Stimulated activated naive CD8-positive, alpha-beta T cell treated with anti-CD3 and anti-CD28 coated beads, Interleukin-15, Interleukin-2, amounts not matched to agents 100 ng/mL and 50 ng/mL, for 24 hours (primary cell): ENCODE measurements around the gene LAMP1.

ENCODE experiments used
- H3K27ac Mint-ChIP-seq: one replicate; pipeline ENCODE4 v1.8.0; 2021; ENCODE audit warnings: mild to moderate bottlenecking, mixed read lengths
- H3K27me3 Mint-ChIP-seq: one replicate; pipeline ENCODE4 v1.8.0; 2021; ENCODE audit warnings: mixed read lengths
- H3K36me3 Mint-ChIP-seq: one replicate; pipeline ENCODE4 v1.8.0; 2021; ENCODE audit warnings: low read depth, mixed read lengths
- H3K4me1 Mint-ChIP-seq: one replicate; pipeline ENCODE4 v1.8.0; 2021; ENCODE audit warnings: low read depth, mixed read lengths
- H3K4me3 Mint-ChIP-seq: one replicate; pipeline ENCODE4 v1.8.0; 2021; ENCODE audit warnings: mild to moderate bottlenecking, mixed read lengths
- H3K9me3 Mint-ChIP-seq: one replicate; pipeline ENCODE4 v1.8.0; 2021; ENCODE audit warnings: mixed read lengths

The LAMP1 gene

DNA sequence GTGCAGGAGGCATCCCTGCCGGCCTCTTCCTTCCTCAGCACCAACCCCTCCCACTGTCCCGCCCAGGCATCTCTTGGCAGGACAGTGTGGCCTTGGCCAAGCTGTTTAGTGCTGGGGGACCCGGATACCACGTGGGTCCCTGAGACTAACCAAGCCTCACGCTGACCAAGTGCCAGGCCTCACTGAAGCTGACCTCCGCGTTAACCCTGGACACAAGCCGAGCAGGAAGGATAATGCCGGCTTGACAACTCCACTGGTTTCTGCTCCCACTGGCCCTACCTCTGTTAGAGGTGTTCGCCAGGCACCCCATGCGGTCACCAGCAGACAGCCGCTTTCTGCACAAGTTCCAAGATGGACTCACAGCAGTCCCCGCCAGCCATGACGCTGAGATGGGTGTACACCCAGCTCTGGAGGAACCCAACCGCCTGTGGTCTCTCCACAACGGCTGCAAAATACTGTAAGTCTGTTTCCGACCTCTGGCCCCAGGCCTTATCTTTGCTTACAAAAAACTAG is 54.5 kb downstream of the LAMP1 start:
- Mint-ChIP-seq H3K27ac (no peak overlapping the region), H3K4me1 (no peaks in the 10 kb centered on the region), H3K9me3 (no peaks in the 10 kb centered on the region), H3K27me3 (peaks cover 5% of the 10 kb centered on the region), H3K4me3 (no peak overlapping the region), H3K36me3 (no peaks in the 10 kb centered on the region)

DNA sequence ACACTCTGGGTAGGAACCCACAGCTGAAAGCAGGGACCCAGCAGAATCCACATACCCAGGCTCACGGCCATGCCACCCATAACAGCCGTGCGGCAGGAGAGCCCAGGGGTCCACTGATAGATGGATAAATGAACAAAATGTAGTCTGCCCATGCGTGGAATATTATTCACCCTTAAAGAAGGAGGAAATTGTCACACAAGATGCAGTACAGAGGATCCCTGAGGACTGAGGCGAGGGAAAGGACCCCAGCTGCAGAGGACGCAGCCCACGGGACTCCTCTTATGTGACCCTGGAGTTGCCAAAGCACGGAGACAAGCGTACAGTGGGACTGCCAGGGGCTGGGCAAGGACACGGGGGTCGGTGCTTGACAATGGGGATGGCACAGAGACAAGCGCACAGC is 56.2 kb downstream of the LAMP1 start:
- Mint-ChIP-seq H3K4me3 (no peak overlapping the region), H3K27ac (no peak overlapping the region)

DNA sequence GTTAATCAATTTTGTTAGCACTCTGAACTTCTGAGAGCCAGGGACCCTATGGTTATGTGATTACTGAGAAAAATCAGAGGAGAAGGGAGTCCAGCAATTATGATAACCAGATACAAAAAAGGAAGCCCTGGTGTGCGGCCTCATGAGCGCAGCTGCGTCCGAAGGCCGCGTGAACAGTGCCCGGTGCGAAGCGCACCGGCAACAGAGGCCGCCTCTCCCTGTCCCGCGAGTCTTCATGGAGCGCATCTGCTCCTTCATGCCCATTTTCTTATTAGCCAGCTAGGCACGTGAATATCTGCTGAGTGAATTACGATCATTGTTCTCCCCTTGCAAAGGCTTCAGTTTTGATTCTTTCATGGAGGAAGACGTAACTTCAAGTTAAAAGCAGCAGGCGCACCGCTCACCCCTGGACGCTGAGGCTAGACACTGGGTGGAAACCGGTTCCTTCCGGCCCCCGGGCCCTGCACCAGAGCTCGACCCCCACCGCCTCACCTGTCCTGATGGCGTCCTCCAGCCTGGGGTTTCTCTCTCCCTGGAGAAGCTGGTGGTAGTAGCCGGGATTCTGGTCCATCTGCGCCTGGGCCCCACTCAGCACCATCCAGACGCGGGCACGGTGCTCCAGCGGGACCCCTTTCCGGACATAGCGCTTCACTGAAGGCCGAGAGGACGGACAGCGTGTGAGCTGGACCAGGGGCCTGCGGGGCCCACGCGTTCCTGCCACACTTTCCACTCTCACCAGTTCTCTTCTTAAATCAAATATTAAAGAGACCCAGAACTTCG is 58.0 kb downstream of the LAMP1 start:
- peaks cover 9% of the 10 kb centered on the region for H3K27me3 Mint-ChIP-seq
- no peak overlapping the region for H3K4me3 Mint-ChIP-seq
- H3K36me3 Mint-ChIP-seq = no peaks in the 10 kb centered on the region
- no peak overlapping the region for H3K27ac Mint-ChIP-seq
- no peaks in the 10 kb centered on the region for H3K9me3 Mint-ChIP-seq
- H3K4me1 Mint-ChIP-seq = no peaks in the 10 kb centered on the region

More for the DNA sequence above, 56.2 kb downstream of the LAMP1 start:
- no peaks in the 10 kb centered on the region for H3K36me3 Mint-ChIP-seq
- H3K9me3 Mint-ChIP-seq = no peaks in the 10 kb centered on the region
- no peaks in the 10 kb centered on the region for H3K4me1 Mint-ChIP-seq
- peaks cover 5% of the 10 kb centered on the region for H3K27me3 Mint-ChIP-seq

DNA sequence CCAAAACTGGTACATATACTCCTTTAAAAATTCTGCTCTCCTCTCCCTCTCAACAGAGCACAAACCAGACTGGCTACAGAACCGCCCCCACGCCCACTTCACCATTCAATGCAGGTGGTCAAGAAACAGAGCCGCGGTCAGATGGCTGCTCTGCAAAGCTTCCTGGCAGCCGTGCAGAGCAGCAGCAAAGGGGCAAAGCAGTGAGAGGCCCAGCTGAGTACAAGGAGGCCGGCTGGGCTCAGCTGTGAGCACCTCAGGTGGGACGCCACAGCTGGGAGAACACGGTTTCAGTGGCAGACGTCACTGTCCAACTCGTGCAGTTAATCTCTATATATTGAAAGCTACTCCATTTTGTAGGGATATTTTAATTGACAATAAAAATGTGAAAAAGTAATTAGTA is 58.6 kb downstream of the LAMP1 start:
- no peak overlapping the region for H3K27ac Mint-ChIP-seq
- H3K36me3 Mint-ChIP-seq = no peaks in the 10 kb centered on the region
- no peak overlapping the region for H3K4me3 Mint-ChIP-seq
- H3K27me3 Mint-ChIP-seq = peaks cover 9% of the 10 kb centered on the region
- no peaks in the 10 kb centered on the region for H3K4me1 Mint-ChIP-seq
- no peaks in the 10 kb centered on the region for H3K9me3 Mint-ChIP-seq

DNA sequence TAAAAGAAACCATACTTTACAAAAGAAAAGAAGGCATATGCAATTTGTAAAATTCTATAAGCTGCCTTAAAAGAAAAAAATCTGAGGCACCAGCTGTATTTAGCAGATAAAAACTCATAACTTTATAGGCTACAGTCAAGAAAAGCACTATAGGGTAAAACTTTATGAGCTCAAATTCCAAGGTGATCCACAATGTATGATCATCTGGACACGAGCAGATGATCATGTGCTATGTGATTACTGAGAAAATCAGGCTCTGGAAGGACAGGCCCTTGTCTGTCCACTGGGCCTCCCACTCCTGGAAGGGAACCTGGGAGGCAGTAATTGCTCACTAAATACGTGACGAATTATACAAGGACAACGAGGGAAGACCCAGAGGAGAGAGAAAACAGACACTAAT is 59.6 kb downstream of the LAMP1 start:
- Mint-ChIP-seq H3K27ac (no peak overlapping the region), H3K9me3 (no peaks in the 10 kb centered on the region), H3K27me3 (peaks cover 11% of the 10 kb centered on the region)

DNA sequence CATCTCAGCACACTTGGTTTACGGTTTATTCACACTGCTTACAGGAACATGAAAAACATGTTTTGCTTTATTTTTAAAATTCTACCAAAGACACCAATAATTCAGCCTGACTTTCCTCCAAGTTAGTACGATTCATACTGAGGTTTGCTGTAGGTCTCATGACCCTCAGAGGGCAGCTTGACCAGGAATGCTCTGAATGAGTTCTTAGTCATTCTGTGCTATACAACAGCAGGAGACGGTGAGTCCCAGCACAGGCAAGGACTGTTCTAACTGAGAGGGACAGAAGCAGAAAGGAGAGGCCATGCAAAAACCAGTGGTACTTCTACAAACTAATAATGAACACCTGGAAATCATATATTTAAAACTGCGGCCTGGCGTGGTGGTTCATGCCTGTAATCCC is 60.5 kb downstream of the LAMP1 start:
- no peak overlapping the region for H3K4me3 Mint-ChIP-seq
- H3K36me3 Mint-ChIP-seq = no peaks in the 10 kb centered on the region
- no peak overlapping the region for H3K27ac Mint-ChIP-seq
- peaks cover 17% of the 10 kb centered on the region for H3K27me3 Mint-ChIP-seq
- no peaks in the 10 kb centered on the region for H3K9me3 Mint-ChIP-seq
- peaks cover 4% of the 10 kb centered on the region for H3K4me1 Mint-ChIP-seq

More for the DNA sequence above, 59.6 kb downstream of the LAMP1 start:
- Mint-ChIP-seq H3K4me3 (no peak overlapping the region), H3K36me3 (no peaks in the 10 kb centered on the region), H3K4me1 (peaks cover 4% of the 10 kb centered on the region)

DNA sequence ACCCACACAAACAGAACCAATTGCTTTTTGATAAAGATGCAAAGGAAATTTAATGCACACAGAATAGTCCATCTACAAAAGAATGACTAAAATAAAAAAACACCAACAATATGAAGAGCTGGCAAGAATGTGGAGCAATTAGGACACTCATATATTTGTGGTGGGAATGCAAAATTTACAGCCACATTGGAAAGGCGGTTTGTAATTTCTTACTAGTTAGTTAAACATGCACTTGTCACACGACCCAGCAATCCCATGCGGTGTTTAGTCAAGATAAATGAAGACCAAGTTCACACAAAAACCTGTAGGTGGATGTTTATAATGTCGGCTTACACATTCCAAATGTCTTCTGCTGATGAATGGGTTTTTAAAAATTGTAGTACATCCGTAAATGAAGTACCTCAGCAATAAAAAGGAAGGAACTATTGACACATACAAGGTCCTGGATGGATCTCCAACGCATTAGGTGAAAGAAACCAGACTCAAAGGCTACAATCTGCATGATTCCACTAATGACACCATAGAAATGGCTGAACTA is 61.7 kb downstream of the LAMP1 start:
- no peak overlapping the region for H3K27ac Mint-ChIP-seq
- H3K27me3 Mint-ChIP-seq = peaks cover 21% of the 10 kb centered on the region
- H3K9me3 Mint-ChIP-seq = no peaks in the 10 kb centered on the region
- no peaks in the 10 kb centered on the region for H3K36me3 Mint-ChIP-seq
- no peak overlapping the region for H3K4me3 Mint-ChIP-seq
- peaks cover 4% of the 10 kb centered on the region for H3K4me1 Mint-ChIP-seq

DNA sequence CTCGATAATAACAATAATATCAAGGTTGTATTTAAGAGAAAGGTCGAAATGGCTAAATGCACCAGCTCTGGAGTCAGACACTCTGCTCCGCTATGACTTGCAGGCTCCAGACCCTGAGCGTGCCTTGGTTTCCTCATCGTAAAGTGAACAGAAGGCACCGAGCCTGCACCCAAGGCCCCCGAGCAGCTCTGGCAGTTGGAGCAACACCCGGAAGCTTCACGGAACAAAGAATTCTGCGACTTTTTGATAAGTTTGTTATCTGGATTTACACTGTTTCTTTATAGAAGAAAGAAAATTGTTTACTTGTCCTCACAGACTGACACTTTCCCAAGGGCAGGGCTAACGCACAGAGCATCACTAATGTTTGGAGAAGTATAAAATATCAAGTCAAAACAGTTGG is 62.5 kb downstream of the LAMP1 start:
- no peaks in the 10 kb centered on the region for H3K36me3 Mint-ChIP-seq
- peaks cover 4% of the 10 kb centered on the region for H3K4me1 Mint-ChIP-seq
- H3K27ac Mint-ChIP-seq = no peak overlapping the region
- H3K27me3 Mint-ChIP-seq = peaks cover 21% of the 10 kb centered on the region
- H3K9me3 Mint-ChIP-seq = no peaks in the 10 kb centered on the region
- no peak overlapping the region for H3K4me3 Mint-ChIP-seq

DNA sequence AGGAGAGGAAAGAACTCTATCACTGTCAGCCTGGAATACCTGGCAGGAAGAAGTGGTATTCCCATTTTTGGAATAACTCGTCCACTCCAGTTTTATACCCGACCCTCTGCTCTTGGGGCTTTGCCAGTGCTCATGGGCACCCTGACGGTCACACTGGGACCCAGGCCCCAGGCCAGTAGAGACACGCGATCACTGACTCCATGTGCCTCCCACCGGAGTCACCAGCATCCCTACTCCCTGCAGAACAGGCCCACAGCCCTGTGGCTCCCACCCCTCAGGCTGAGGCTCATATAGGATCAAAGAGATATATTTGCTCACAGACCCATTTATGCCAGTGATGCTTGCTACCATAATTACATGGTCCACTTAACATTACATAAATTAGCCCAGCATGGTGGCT is 63.4 kb downstream of the LAMP1 start:
- H3K27ac Mint-ChIP-seq = no peak overlapping the region
- no peaks in the 10 kb centered on the region for H3K9me3 Mint-ChIP-seq
- H3K36me3 Mint-ChIP-seq = no peaks in the 10 kb centered on the region
- peaks cover 7% of the 10 kb centered on the region for H3K4me1 Mint-ChIP-seq
- H3K4me3 Mint-ChIP-seq = no peak overlapping the region
- H3K27me3 Mint-ChIP-seq = peaks cover 23% of the 10 kb centered on the region

DNA sequence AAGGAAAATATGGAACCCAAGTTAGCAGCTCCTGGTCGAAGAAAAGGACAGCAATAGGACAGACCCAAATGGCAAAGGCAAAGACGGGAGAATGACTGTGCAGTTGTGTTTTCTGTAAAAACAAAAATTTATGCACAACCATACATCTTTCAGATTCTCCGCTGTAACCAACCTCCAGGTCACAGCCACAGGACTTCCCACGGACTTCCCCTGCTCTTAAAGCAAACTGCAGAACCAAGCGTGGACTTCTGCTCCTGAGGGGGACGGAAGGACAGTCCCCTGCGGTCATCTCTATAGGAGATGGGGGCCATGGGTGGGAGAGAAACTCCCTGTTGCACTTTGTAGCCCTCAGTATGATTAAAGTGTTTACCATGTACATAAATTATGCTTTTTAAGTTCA is 64.4 kb downstream of the LAMP1 start:
- peaks cover 7% of the 10 kb centered on the region for H3K4me1 Mint-ChIP-seq
- H3K27me3 Mint-ChIP-seq = peaks cover 23% of the 10 kb centered on the region
- H3K9me3 Mint-ChIP-seq = no peaks in the 10 kb centered on the region
- no peak overlapping the region for H3K4me3 Mint-ChIP-seq
- no peak overlapping the region for H3K27ac Mint-ChIP-seq
- H3K36me3 Mint-ChIP-seq = no peaks in the 10 kb centered on the region

DNA sequence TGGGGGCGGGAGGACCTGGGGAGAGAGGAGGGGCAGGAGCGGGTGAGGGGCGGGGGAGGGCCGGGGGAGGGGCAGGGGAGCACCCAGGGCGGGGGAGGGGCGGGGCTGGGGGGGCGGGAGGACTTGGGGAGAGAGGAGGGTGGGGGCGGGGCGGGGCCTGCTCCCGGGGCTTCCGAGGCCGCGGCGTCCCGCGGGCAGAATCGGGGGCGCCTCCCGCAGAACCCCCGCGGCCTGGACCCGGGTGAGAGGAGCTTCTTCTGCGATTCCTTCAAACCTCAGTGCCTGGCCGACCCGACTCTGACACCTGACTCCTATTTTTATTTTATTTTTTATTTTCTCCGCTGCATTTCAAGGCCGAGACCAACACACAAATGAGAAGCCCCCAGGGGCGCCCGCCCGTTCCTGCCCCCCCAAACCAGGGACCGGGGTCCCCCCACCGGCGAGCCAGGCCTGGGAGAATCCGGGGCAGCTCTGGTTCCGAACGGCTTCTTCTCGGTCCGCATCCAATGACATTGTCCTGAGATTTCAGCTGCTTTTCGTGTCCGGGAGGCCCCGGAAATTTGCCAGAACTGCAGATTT is 67.4 kb downstream of the LAMP1 start:
- Mint-ChIP-seq H3K27ac (no peak overlapping the region), H3K27me3 (peaks cover 19% of the 10 kb centered on the region), H3K4me1 (peaks cover 7% of the 10 kb centered on the region), H3K4me3 (no peak overlapping the region), H3K36me3 (no peaks in the 10 kb centered on the region), H3K9me3 (no peaks in the 10 kb centered on the region)

DNA sequence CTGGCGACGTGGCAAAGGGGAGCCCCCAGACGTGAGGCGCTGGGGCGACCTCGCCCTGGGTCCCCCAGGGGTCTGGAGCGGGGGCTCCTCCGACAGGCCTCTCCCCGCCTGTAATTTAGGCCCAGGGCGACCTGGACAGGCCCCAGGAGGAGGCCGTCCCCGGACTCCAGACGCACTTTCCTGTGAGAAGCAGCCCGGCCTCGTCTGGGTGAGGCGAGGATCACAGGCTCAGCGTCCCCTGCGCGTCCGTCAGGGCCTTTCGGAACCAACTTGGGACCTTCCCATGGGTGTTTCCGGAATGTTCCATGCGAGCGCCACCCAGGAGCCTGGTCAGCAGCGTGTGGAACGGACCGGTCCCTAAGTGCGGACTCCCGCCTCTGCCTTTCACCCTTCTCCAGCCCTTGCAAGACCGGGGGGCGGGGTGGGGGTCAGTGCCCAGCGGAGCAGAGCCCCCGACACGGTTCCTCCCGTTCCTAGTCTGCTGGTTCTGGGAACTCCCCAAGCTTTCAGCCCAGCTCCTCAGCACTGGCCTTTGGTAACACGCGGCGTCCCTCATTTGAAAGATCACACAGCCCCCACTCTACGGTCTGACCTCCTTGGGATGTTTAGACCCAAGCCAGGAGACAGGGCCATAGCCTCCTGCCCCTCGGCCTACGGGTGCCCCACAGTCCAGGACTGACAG is 68.0 kb downstream of the LAMP1 start:
- Mint-ChIP-seq H3K4me3 (peak overlapping the region; percentile 30), H3K27ac (no peak overlapping the region), H3K36me3 (no peaks in the 10 kb centered on the region), H3K27me3 (peaks cover 19% of the 10 kb centered on the region), H3K9me3 (no peaks in the 10 kb centered on the region), H3K4me1 (peaks cover 7% of the 10 kb centered on the region)

DNA sequence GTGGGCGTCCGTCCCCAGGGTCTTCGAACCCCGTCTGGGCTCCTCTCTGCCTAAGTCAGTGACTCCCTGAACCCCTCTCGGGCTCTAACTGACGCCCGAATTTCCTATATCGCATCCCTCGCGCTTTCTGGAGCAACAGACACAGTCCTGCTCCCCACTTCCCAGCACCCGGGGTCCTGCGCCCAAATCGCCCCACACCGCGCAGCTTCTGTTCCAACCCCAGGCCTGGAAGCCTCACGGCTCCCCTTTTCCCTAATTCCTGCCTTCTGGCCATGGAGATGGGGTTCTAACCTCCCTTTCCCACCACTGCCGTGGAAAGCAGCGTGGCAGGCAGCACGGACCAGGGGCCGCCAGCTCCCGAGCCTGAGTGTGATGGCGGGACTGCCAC is 68.5 kb downstream of the LAMP1 start:
- Mint-ChIP-seq H3K4me3 (peak overlapping the region; percentile 30), H3K36me3 (no peaks in the 10 kb centered on the region), H3K4me1 (peaks cover 7% of the 10 kb centered on the region), H3K27me3 (peaks cover 19% of the 10 kb centered on the region), H3K9me3 (no peaks in the 10 kb centered on the region), H3K27ac (no peak overlapping the region)

DNA sequence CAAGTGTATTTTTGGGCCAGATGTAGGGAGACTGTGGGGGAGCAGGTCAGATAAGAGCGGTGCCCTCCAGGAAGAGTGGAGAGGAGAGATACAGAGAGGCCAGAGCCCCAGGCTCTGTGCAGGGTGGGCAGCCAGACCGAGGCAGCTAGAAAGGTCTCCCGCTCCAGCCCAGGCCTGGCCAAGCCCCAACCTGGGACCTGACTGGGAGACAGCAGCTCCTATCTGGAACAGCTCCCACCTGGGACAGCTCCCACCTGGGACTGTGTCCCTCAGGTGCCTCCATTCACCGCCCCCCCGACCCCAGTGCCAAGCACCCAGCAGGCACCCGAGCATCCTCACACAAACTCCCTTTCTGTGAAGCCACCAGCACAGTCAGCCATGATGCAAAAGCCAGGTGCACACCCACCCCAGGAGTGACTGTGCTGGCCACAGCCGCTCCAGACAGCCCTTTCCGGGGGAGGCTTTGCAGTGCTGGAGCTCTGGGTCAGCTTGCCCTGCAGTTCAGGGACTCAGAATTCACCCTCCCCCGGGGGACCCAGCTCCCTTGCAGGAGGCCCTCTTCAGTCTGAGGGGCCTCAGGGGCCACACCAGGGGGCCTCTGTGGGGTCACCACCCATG is 69.0 kb downstream of the LAMP1 start:
- Mint-ChIP-seq H3K36me3 (no peaks in the 10 kb centered on the region), H3K27ac (no peak overlapping the region), H3K9me3 (no peaks in the 10 kb centered on the region), H3K4me3 (no peak overlapping the region), H3K27me3 (peaks cover 19% of the 10 kb centered on the region), H3K4me1 (peaks cover 7% of the 10 kb centered on the region)
